Mucosa of rectum (tissue), 2 donors: ENCODE results near the gene PLXNB3.
"Not testable (repeated sequence)": the region's sequence is repeated elsewhere in the genome, so short reads cannot be mapped to it uniquely, and the experiment has no call there.

ENCODE experiments used
- H3K27ac ChIP-seq, 2 donors: one replicate each; pipeline ENCODE4 v1.7.0; 2013; ENCODE audit warnings: inconsistent platforms in 2 of 2, low read depth in 2 of 2, low read length in 2 of 2
- H3K27me3 ChIP-seq, 2 donors: one replicate each; pipeline ENCODE4 v1.7.0; 2013; ENCODE audit warnings: low read length in 2 of 2; ENCODE audit not compliant: control insufficient read depth in 2 of 2, insufficient read depth in 2 of 2
- H3K36me3 ChIP-seq, 2 donors: one replicate each; pipeline ENCODE4 v1.7.0; 2013; ENCODE audit warnings: low read length in 2 of 2; ENCODE audit not compliant: control insufficient read depth in 2 of 2, insufficient read depth in 2 of 2
- H3K4me1 ChIP-seq, 2 donors: one replicate each; pipeline ENCODE4 v1.7.0; 2013; ENCODE audit warnings: low read length in 2 of 2, mild to moderate bottlenecking in 1 of 2; ENCODE audit not compliant: control insufficient read depth in 2 of 2, insufficient read depth in 2 of 2
- H3K4me3 ChIP-seq, 2 donors: one replicate each; pipeline ENCODE4 v1.7.0; 2013; ENCODE audit warnings: low read length in 2 of 2
- H3K9ac ChIP-seq, 2 donors: one replicate each; pipeline ENCODE4 v1.7.0; 2013; ENCODE audit warnings: low read length in 2 of 2, low read depth in 1 of 2, mild to moderate bottlenecking in 1 of 2
- H3K9me3 ChIP-seq, 2 donors: one replicate each; pipeline ENCODE4 v1.7.0; 2013; ENCODE audit warnings: low read length in 2 of 2; ENCODE audit not compliant: control insufficient read depth in 2 of 2
- donor health status: healthy.
- donor health status: Normal muscosa, but diverticular disease.

The PLXNB3 gene

DNA sequence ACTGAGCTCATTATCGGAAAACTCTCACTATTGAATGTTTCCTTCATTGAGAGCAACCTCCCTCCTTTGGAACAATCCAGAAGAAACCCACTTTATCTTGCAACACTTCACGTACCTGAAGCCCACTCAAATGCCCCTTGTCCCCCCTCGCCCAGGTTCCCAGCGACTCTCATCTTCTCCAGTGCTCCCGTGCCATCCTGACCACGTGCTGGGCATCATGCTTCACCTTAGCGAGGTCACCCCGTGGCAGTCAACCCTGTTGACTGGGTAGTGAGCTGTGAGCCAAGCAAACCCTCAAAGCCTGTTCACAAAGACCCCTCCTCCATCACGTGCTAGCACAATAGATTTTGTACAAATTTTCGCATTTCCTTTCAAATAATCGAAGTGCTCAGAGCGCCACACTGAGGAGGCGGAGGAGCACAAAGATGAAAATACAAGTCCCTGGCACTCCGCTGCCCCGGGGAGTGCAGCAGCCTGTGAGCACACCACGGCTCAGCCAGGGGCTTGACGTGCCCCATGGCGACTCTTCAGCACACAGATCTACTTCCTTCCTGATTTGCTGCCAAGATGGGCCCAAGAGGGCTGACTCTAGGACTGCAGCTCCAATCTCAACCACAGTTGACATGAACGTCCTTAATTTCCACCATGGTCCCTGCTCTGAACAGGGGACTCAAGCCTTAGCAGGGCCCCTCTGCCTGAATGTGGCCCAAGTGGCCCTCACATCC, 50.7 kb downstream of the PLXNB3 start:
- H3K9ac ChIP-seq = no peak overlapping the region
- H3K27ac ChIP-seq = no peak overlapping the region
- H3K36me3 ChIP-seq = no peaks in the 10 kb centered on the region
- peaks cover 17 to 19% of the 10 kb centered on the region in 2 donors for H3K27me3 ChIP-seq
- peaks cover 0 to 6% of the 10 kb centered on the region in 2 donors for H3K4me1 ChIP-seq
- no peak overlapping the region for H3K4me3 ChIP-seq
- H3K9me3 ChIP-seq = no peaks in the 10 kb centered on the region

DNA sequence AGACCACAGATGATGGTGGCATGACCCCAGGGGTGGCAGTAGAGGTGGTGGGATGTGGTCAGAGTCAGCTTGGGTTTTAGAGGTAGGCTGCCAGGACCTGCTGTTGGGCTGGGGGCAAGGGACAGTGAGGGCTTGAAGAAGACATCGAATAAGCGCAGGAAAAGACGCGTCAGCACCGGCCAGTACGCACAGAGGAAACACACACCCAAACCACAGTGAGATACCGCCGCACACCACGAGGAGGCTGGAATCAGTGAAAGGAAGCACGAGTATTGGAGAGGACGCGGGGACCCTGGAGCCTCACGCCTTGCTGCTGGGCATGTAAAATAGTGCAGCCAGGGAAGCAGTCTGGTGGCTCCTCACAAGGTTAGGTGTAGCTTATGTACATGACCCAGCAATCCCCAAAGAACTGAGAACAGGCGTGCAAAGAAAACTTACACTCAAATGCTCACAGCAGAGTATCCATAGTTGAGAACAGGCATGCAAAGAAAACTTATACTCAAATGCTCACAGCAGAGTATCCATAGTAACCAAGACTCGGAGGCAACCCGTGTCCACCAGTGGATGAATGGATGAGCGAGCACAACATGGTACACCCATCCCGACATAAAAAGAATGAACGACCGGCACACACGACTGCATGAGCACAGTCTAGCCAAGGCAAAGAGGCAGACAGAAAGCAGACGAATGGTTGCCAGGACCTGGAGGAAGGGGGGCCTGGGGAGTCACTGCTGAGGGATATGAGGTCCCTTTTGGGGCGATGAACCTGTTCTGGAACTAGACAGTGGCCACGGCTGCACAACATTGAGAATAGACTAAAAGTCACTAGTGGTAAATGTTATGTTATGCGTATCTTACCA, 53.0 kb downstream of the PLXNB3 start:
- no peak overlapping the region for H3K9ac ChIP-seq
- no peak overlapping the region for H3K4me3 ChIP-seq
- H3K36me3 ChIP-seq = no peaks in the 10 kb centered on the region
- peaks cover 19 to 27% of the 10 kb centered on the region in 2 donors for H3K27me3 ChIP-seq
- H3K4me1 ChIP-seq = peaks cover 0 to 6% of the 10 kb centered on the region in 2 donors
- H3K27ac ChIP-seq = no peak overlapping the region
- no peaks in the 10 kb centered on the region for H3K9me3 ChIP-seq

DNA sequence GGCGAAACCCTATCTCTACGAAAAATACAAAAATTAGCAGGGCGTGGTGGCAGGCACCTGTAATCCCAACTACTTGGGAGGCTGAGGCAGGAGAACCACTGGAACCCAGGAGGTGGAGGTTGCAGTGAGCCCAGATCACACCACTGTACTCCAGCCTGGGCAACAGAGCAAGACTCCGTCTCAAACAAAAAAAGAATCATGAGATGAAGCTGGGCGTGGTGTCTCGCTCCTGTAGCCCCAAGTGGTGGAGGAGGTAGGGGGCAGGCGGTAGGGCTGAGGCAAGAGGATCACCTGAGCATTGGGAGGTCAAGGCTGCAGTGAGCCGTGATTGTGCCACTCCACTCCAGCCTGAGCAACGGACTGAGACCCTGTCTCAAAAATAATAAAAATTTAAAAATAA, 54.0 kb downstream of the PLXNB3 start:
- peaks cover 12 to 24% of the 10 kb centered on the region in 2 donors for H3K27me3 ChIP-seq
- H3K9me3 ChIP-seq, H3K4me3 ChIP-seq, H3K4me1 ChIP-seq, H3K27ac ChIP-seq, H3K9ac ChIP-seq, H3K36me3 ChIP-seq: not testable (repeated sequence)

DNA sequence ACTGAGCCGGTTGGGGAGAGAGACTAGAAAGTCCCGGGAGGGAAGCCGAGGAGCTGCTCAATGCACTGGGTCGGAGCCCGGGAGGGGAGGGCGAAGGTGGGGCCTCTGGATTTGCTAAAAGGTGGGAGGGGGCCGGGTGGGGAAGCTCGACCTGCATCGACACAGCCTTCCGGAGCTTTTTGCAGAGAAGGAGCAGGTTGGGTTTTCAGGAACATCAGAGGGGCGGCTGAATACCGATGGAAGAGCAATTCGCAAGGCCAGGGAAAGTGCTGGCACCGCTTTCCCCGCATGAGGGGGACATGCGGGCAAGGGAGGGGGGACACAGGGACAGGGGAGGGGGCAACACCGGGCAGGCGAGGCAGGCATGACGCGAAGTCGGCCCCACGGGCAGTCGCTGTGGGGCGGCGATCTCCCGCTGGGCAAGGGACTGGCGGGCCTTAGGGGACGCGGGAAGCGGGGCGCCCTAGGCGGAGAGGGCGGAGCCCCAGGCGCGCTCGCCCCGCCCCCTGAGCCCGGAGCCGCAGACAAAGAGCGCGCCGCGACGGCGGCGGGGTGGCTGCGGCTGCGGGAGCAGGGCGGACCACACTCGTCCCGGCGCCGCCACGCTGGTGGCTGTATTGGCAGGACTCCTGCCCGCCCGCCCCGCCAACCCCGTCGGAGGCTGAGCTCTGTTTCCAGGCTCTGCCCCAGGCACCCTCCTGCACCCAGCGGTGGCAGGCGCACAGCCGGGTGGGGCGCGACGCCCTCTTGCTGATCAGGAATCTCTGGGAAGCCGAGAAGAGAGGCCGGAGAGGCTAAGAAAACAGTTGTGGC, 54.7 kb downstream of the PLXNB3 start:
- H3K36me3 ChIP-seq = no peaks in the 10 kb centered on the region
- H3K27me3 ChIP-seq = peaks cover 12 to 24% of the 10 kb centered on the region in 2 donors
- peaks cover 0 to 6% of the 10 kb centered on the region in 2 donors for H3K4me1 ChIP-seq
- no peak overlapping the region for H3K27ac ChIP-seq
- no peak overlapping the region for H3K9ac ChIP-seq
- no peaks in the 10 kb centered on the region for H3K9me3 ChIP-seq
- H3K4me3 ChIP-seq = peak overlapping the region; percentile 16 to 53

DNA sequence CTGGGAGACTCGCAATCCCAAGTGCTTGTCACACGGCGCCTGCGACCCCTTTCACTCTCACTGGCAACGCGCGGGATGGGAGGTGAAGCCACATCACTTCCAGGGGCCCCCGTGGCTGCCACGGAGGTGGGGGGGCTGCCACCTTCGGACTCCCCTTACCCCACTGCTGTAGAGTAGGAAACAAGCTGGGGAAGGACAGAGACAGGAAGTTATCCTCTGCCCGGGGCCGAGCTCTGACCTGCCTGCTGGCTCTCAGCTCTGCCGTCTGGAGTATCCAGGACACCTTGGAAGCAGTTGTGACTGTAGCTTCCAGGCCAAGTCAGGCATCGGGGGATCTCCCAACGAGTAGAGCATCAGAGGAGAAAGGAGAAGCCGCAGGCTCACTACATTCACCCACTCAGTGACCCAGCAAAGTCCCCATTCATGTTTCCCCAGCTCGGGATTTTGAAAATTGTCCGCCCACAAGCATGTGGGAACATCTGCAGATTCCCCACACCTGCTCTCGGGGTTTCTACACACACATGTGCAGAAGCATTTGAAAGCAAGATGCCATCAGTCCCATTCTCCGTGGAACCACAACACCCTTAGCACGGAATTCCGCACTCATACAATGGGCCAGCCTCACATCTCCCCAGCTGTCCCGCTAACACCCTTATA, 55.5 kb downstream of the PLXNB3 start:
- peaks cover 17 to 25% of the 10 kb centered on the region in 2 donors for H3K27me3 ChIP-seq

DNA sequence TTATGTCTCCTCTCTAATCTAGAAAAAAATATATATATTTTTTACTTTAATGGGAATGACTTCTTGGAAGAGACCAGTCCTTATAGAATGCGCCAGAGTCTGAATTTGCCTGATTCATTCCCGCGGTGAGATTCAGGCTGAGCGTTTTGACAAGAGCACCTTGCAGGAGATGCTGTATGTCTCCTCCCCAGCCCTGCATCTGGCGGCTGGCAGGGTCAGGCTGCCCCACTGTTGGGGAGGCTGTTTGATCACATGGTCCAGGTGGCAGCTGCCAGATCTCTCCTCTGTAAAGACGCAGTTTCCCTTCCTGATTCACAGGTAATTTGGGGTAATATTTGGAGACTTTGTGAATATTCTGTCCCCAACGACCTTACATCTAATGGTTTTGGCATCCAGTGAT, 56.6 kb downstream of the PLXNB3 start:
- Histone ChIP-seq H3K27ac (no peak overlapping the region), H3K4me3 (no peak overlapping the region), H3K9ac (no peak overlapping the region), H3K36me3 (no peaks in the 10 kb centered on the region), H3K4me1 (peaks cover 0 to 6% of the 10 kb centered on the region in 2 donors), H3K9me3 (no peaks in the 10 kb centered on the region), H3K27me3 (peaks cover 18 to 23% of the 10 kb centered on the region in 2 donors)

More for the DNA sequence above, 55.5 kb downstream of the PLXNB3 start:
- no peak overlapping the region for H3K9ac ChIP-seq
- H3K27ac ChIP-seq = no peak overlapping the region
- H3K4me3 ChIP-seq = peak overlapping the region; percentile 16 to 53
- no peaks in the 10 kb centered on the region for H3K36me3 ChIP-seq
- no peaks in the 10 kb centered on the region for H3K9me3 ChIP-seq
- peaks cover 0 to 6% of the 10 kb centered on the region in 2 donors for H3K4me1 ChIP-seq

DNA sequence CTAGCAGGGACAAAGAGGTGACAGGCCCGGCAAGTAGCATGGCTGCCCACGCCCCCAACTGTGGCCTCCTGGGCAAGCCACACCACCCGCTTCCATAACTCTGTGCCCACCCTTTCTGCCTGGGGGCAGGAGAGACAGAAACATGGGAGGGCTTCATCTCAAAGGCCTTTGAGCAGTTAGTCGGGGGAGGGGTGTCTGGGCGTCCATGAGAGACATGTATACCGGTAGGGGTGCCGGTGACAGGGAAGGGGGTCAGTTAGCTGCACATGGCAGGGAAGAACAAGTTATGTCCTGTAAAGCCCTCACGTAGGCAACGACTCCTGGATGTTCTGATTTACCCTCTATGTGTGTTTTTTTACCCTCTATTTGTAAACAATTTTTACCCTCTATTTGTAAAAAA, 57.0 kb downstream of the PLXNB3 start:
- H3K27me3 ChIP-seq = peaks cover 18 to 23% of the 10 kb centered on the region in 2 donors
- H3K4me3 ChIP-seq = no peak overlapping the region
- H3K9me3 ChIP-seq = no peaks in the 10 kb centered on the region
- H3K36me3 ChIP-seq = no peaks in the 10 kb centered on the region
- H3K9ac ChIP-seq = no peak overlapping the region
- peaks cover 0 to 6% of the 10 kb centered on the region in 2 donors for H3K4me1 ChIP-seq
- H3K27ac ChIP-seq = no peak overlapping the region

DNA sequence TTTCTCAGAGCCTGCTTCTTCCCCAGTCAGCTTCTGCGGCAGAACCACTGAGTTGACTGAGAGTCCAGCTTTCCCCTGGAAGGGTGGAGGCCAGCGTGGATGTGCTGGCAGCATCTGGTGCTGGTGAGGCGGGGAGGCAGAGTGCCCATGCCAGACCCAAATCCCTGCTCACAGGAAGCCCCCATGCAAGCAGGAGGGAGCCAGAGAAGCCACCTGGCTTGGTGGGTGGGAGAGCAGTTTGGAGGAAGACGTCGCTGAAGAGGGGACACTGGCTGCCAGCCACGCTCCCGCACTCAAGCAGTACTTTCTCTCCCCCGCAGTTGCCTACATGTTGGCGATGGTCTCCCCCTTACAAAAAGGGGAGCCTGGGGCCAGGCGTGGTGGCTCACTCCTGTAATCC, 60.3 kb downstream of the PLXNB3 start:
- Histone ChIP-seq H3K9me3 (peaks cover 0 to 2% of the 10 kb centered on the region in 2 donors), H3K4me1 (peaks cover 0 to under 1% of the 10 kb centered on the region in 2 donors), H3K4me3 (no peak overlapping the region), H3K9ac (no peak overlapping the region), H3K27ac (no peak overlapping the region), H3K27me3 (peaks cover 24 to 27% of the 10 kb centered on the region in 2 donors), H3K36me3 (no peaks in the 10 kb centered on the region)

DNA sequence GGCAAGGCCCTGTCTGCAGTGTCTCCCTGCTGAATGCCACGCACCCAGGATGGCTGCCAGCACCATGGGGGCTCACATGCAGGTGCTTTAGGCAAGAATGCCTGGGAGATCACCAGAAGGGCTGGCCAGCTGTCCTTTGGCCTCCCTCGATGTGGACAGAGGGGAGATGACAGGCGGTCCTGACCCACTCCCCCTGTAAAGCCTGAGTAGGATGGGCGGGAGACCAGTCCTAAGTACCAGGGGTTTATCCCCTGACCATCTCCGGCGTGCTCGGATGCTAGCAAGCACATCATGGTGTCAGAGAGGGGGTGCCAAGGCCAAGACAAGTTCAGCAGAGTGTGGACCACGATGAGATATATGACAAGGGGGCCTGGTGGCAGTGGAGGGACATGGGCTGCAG, 61.0 kb downstream of the PLXNB3 start:
- Histone ChIP-seq H3K27me3 (peaks cover 22 to 24% of the 10 kb centered on the region in 2 donors), H3K9ac (no peak overlapping the region), H3K4me1 (no peaks in the 10 kb centered on the region), H3K27ac (no peak overlapping the region), H3K9me3 (peaks cover 0 to 2% of the 10 kb centered on the region in 2 donors), H3K4me3 (no peak overlapping the region), H3K36me3 (no peaks in the 10 kb centered on the region)
